ENCODE results near the gene UBR3.

UBR3 gene

DNA sequence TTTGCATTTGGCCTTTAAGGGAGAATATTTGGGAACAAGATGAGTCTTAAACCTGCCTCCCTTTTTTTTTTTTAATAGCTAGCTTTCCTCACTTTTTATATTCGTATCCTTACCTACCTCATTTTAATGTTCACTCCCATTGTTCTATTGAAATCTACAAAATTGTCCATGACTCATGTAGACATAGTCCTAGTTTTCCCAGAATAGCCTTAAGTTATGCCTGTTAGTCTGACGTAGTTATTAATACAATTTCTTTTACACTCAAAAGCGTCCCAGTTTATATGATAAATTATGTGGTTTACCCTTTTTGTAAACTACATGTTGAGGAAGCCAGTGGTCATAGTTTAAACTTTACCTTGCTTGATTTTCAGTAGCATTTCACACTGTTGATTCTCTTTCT is 73.4 kb downstream of the UBR3 start:
- Histone ChIP-seq H3K4me1 (ENCODE audit: low read length) (no peaks in the 10 kb centered on the region), H3K9ac (ENCODE audit: low read length) (no peak overlapping the region), H3F3A (ENCODE audit: insufficient read depth, low read length) (no peaks in the 10 kb centered on the region), H3K27me3 (replicated peaks; ENCODE audit: insufficient read depth, low read length) (no peaks in the 10 kb centered on the region), H3K36me3 (replicated peaks; ENCODE audit: insufficient read depth, low read length) (peaks cover 4% of the 10 kb centered on the region; the same call in 1 of the 2 replicates), H3K4me2 (ENCODE audit: low read depth, low read length) (no peak overlapping the region), H3K79me2 (ENCODE audit: low read length) (no peaks in the 10 kb centered on the region), H3K27ac (ENCODE audit: low read length) (no peak overlapping the region), H3K9me3 (replicated peaks; ENCODE audit: insufficient read depth, low read length) (no peaks in the 10 kb centered on the region), H3K4me3 (ENCODE audit: low read length) (no peak overlapping the region), H2AFZ (ENCODE audit: low read length) (no peak overlapping the region), H4K20me1 (ENCODE audit: insufficient read depth, low read length) (no peaks in the 10 kb centered on the region), H3K9me2 (replicated peaks; ENCODE audit: insufficient read depth, low read length) (no peaks in the 10 kb centered on the region)
- no peak for DNase-seq
- TF ChIP-seq EZH2 (optimal IDR thresholded peaks at IDR 0.05; ENCODE audit: low read depth, low read length) (no peak), CTCF (IDR thresholded peaks at IDR 0.05; ENCODE audit: low read length) (no peak), EZH2phosphoT487 (IDR thresholded peaks at IDR 0.05; ENCODE audit: low read length) (no peak)

DNA sequence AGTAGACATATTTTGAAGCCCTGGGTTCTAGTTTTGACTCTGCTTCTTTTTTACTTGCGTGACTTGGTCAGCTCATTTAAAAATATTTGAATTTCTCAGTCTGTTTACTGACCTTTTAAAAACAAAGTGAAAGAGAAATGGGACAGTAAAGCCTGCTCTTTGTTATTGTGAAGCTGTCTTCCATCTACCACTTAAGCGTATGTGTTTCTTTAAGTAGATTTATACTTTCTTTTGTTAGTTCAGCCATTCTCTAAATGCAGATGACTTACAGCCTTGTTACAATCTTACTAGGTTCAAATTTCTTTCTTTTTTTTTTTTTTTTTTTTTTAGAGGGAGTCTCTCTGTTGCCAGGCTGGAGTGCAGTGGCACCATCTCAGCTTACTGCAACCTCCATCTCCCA is 79.5 kb downstream of the UBR3 start:
- TF ChIP-seq EZH2 (optimal IDR thresholded peaks at IDR 0.05; ENCODE audit: low read depth, low read length), result no peak
- TF ChIP-seq CTCF (IDR thresholded peaks at IDR 0.05; ENCODE audit: low read length), result no peak
- no peak for TF ChIP-seq EZH2phosphoT487 (IDR thresholded peaks at IDR 0.05; ENCODE audit: low read length)
- DNase-seq, result no peak

GRCh38 chr2:169909376-169909775 is 82.1 kb downstream of the UBR3 start:
- DNase-seq, result no peak
- Histone ChIP-seq H3K9ac (ENCODE audit: low read length) (no peak overlapping the region), H3K9me2 (replicated peaks; ENCODE audit: insufficient read depth, low read length) (no peaks in the 10 kb centered on the region), H3K27ac (ENCODE audit: low read length) (no peak overlapping the region), H3F3A (ENCODE audit: insufficient read depth, low read length) (no peaks in the 10 kb centered on the region), H3K79me2 (ENCODE audit: low read length) (no peaks in the 10 kb centered on the region; the same call in 1 of the 2 replicates), H4K20me1 (ENCODE audit: insufficient read depth, low read length) (no peaks in the 10 kb centered on the region), H3K36me3 (replicated peaks; ENCODE audit: insufficient read depth, low read length) (no peaks in the 10 kb centered on the region; the same call in 1 of the 2 replicates), H3K4me2 (ENCODE audit: low read depth, low read length) (no peak overlapping the region), H3K4me1 (ENCODE audit: low read length) (no peaks in the 10 kb centered on the region), H3K9me3 (replicated peaks; ENCODE audit: insufficient read depth, low read length) (no peaks in the 10 kb centered on the region), H3K27me3 (replicated peaks; ENCODE audit: insufficient read depth, low read length) (no peaks in the 10 kb centered on the region), H3K4me3 (ENCODE audit: low read length) (no peak overlapping the region), H2AFZ (ENCODE audit: low read length) (no peak overlapping the region)
- no peak for TF ChIP-seq EZH2 (optimal IDR thresholded peaks at IDR 0.05; ENCODE audit: low read depth, low read length)
- TF ChIP-seq EZH2phosphoT487 (IDR thresholded peaks at IDR 0.05; ENCODE audit: low read length), result no peak
- no peak for TF ChIP-seq CTCF (IDR thresholded peaks at IDR 0.05; ENCODE audit: low read length)

More for the DNA sequence above, 79.5 kb downstream of the UBR3 start:
- H4K20me1 ChIP-seq (ENCODE audit: insufficient read depth, low read length), result no peaks in the 10 kb centered on the region
- H2AFZ ChIP-seq (ENCODE audit: low read length), result no peak overlapping the region
- no peak overlapping the region for H3K4me2 ChIP-seq (ENCODE audit: low read depth, low read length)
- no peak overlapping the region for H3K9ac ChIP-seq (ENCODE audit: low read length)
- H3F3A ChIP-seq (ENCODE audit: insufficient read depth, low read length), result no peaks in the 10 kb centered on the region
- no peaks in the 10 kb centered on the region; the same call in 1 of the 2 replicates for H3K36me3 ChIP-seq (replicated peaks; ENCODE audit: insufficient read depth, low read length)
- H3K4me1 ChIP-seq (ENCODE audit: low read length), result no peaks in the 10 kb centered on the region
- H3K9me2 ChIP-seq (replicated peaks; ENCODE audit: insufficient read depth, low read length), result no peaks in the 10 kb centered on the region
- H3K79me2 ChIP-seq (ENCODE audit: low read length), result no peaks in the 10 kb centered on the region; the same call in 1 of the 2 replicates
- no peak overlapping the region for H3K27ac ChIP-seq (ENCODE audit: low read length)
- no peak overlapping the region for H3K4me3 ChIP-seq (ENCODE audit: low read length)
- H3K9me3 ChIP-seq (replicated peaks; ENCODE audit: insufficient read depth, low read length), result no peaks in the 10 kb centered on the region
- no peaks in the 10 kb centered on the region for H3K27me3 ChIP-seq (replicated peaks; ENCODE audit: insufficient read depth, low read length)

Data from MM.1S (cell line).